22Rv1 (cell line): ENCODE data around the gene RNF168.

ENCODE experiments used
- CTCF ChIP-seq: fragments of 450-650 bp; IDR thresholded peaks from 2 replicates; pipeline ENCODE4 v1.5.1; 2017; ENCODE audit warnings: mild to moderate bottlenecking
- ZFX ChIP-seq: fragments of 450-650 bp; IDR thresholded peaks from 2 replicates; pipeline ENCODE4 v1.6.1; 2017; ENCODE audit warnings: antibody characterized with exemption, borderline replicate concordance

- TF ChIP-seq CTCF (no peak), ZFX (no peak)
Observed at GRCh38 chr3:196471551-196471950, 32.0 kb downstream of the RNF168 start.
